GM23338 (cell line): ENCODE measurements around the gene CLEC1A. TPM values are rescaled to one million over a fixed set of nuclear protein-coding genes. Genes with fewer than 3 reads are reported as not detected.

Experiments used
- ATAC-seq: fragments of 200-7000 bp; cut with Tn5 transposase; 3 replicates; pipeline ENCODE4 v1.9.1; 2020
- DNase-seq: peaks from one replicate; pipeline ENCODE4 v3.0.0-alpha.2; 2015; ENCODE audit warnings: low spot score
- H2AFZ ChIP-seq: fragments of 200-600 bp; sonication (generic); 2 replicates; pipeline ENCODE4 v1.8.0; 2016; ENCODE audit warnings: antibody characterized with exemption, mild to moderate bottlenecking, moderate library complexity
- H3F3A ChIP-seq: fragments of 200-600 bp; sonication (generic); replicated peaks from 2 replicates; pipeline ENCODE4 v1.8.0; 2017; ENCODE audit warnings: antibody characterized with exemption, mixed run types, low read depth
- H3K27ac ChIP-seq: fragments of 200-600 bp; sonication (generic); 2 replicates; pipeline ENCODE4 v1.6.1; 2016; ENCODE audit warnings: low read depth
- H3K27me3 ChIP-seq: fragments of 200-600 bp; sonication (generic); 2 replicates; pipeline ENCODE4 v1.8.0; 2016; ENCODE audit warnings: mild to moderate bottlenecking, mixed run types, moderate library complexity; ENCODE audit not compliant: insufficient read depth
- H3K36me3 ChIP-seq: fragments of 200-600 bp; sonication (generic); 2 replicates; pipeline ENCODE4 v1.8.0; 2016; ENCODE audit warnings: mild to moderate bottlenecking; ENCODE audit not compliant: insufficient read depth
- H3K4me1 ChIP-seq: fragments of 200-600 bp; sonication (generic); 2 replicates; pipeline ENCODE4 v1.8.0; 2016; ENCODE audit warnings: mild to moderate bottlenecking, moderate library complexity; ENCODE audit not compliant: insufficient read depth
- H3K4me2 ChIP-seq: fragments of 200-600 bp; sonication (generic); 2 replicates; pipeline ENCODE4 v1.7.1; 2017; ENCODE audit warnings: mixed run types
- H3K4me3 ChIP-seq: fragments of 200-600 bp; sonication (generic); 2 replicates; pipeline ENCODE4 v1.6.1; 2016; ENCODE audit warnings: mixed run types
- H3K79me2 ChIP-seq: fragments of 200-600 bp; sonication (generic); replicated peaks from 2 replicates; pipeline ENCODE4 v1.8.0; 2017; ENCODE audit warnings: mild to moderate bottlenecking; ENCODE audit not compliant: insufficient read depth
- H3K9me2 ChIP-seq: fragments of 200-600 bp; sonication (generic); 2 replicates; pipeline ENCODE4 v1.8.0; 2017; ENCODE audit not compliant: insufficient read depth
- H4K20me1 ChIP-seq: fragments of 200-600 bp; sonication (generic); replicated peaks from 2 replicates; pipeline ENCODE4 v1.8.0; 2017; ENCODE audit warnings: mild to moderate bottlenecking; ENCODE audit not compliant: insufficient read depth
- H3K27ac Mint-ChIP-seq: 2 replicates; pipeline ENCODE4 v1.8.0; 2020; ENCODE audit warnings: inconsistent platforms, mild to moderate bottlenecking, moderate library complexity, mixed read lengths
- H3K27me3 Mint-ChIP-seq: 3 replicates; pipeline ENCODE4 v1.8.0; 2022; ENCODE audit warnings: low read depth, mild to moderate bottlenecking, moderate library complexity, mixed read lengths, inconsistent platforms; ENCODE audit not compliant: insufficient read depth, poor library complexity
- H3K36me3 Mint-ChIP-seq: 3 replicates; pipeline ENCODE4 v1.8.0; 2021; ENCODE audit warnings: low read depth, mild to moderate bottlenecking, inconsistent platforms, moderate library complexity, mixed read lengths
- H3K4me1 Mint-ChIP-seq: 3 replicates; pipeline ENCODE4 v1.8.0; 2020; ENCODE audit warnings: mild to moderate bottlenecking, inconsistent platforms, mixed read lengths
- H3K4me3 Mint-ChIP-seq: 3 replicates; pipeline ENCODE4 v1.8.0; 2021; ENCODE audit warnings: moderate library complexity, mild to moderate bottlenecking, inconsistent platforms, mixed read lengths
- H3K9me3 Mint-ChIP-seq: 3 replicates; pipeline ENCODE4 v1.8.0; 2020; ENCODE audit warnings: moderate library complexity, mild to moderate bottlenecking, inconsistent platforms, mixed read lengths
- JUNB ChIP-seq: IDR thresholded peaks from one replicate; pipeline ENCODE4 v1.6.1; 2016; ENCODE audit warnings: antibody characterized with exemption; ENCODE audit not compliant: unreplicated experiment
- POLR2AphosphoS5 ChIP-seq: IDR thresholded peaks from 2 replicates; pipeline ENCODE4 v1.6.1; 2016; ENCODE audit warnings: antibody characterized with exemption, low read depth
- STAT1 ChIP-seq: IDR thresholded peaks from one replicate; pipeline ENCODE4 v1.6.1; 2016; ENCODE audit warnings: antibody characterized with exemption; ENCODE audit not compliant: unreplicated experiment
- ZNF114 ChIP-seq: fragments of 250-450 bp; sonication (Bioruptor Pico); IDR thresholded peaks from 2 replicates; pipeline ENCODE4 v1.5.0; 2020; ENCODE audit warnings: mild to moderate bottlenecking, moderate library complexity
- polyA plus RNA-seq: library from polyadenylated mRNA; unstranded; fragments of >200 nt; fragmentation: Nextera tagmentation; extraction: Ambion mirVana; gene quantifications from 2 replicates; pipeline ENCODE4 v1.2.1, GENCODE V29; 2016
- total RNA-seq: library from RNA; depleted of rRNA; stranded (reverse); fragments of >200 nt; shearing (Covaris generic); gene quantifications from 2 replicates; pipeline ENCODE4 v1.2.3, GENCODE V29; 2014
- TF ChIP-seq, protein P1 (sequence below), 2 experiments: fragments of 200-600 bp in 1 of 2; sonication (generic) in 1 of 2; conservative IDR thresholded peaks; 2 replicates each; pipeline versions ENCODE4 v1.5.1 to v1.6.1; 2016 to 2017; ENCODE audit warnings: antibody characterized with exemption in 2 of 2, low read depth in 2 of 2, mild to moderate bottlenecking in 2 of 2, moderate library complexity in 1 of 2
- TF ChIP-seq, protein P2 (sequence below): IDR thresholded peaks from 2 replicates; pipeline ENCODE4 v1.6.1; 2016; ENCODE audit warnings: antibody characterized with exemption
- TF ChIP-seq, protein P3 (sequence below): fragments of 250-450 bp; sonication (Bioruptor Pico); IDR thresholded peaks from 2 replicates; pipeline ENCODE4 v1.5.0; 2020; ENCODE audit warnings: mild to moderate bottlenecking, moderate library complexity
- TF ChIP-seq, protein P4 (sequence below): IDR thresholded peaks from one replicate; pipeline ENCODE4 v1.6.1; 2018; ENCODE audit warnings: antibody characterized with exemption; ENCODE audit not compliant: unreplicated experiment

The CLEC1A gene
- total and polyA plus RNA-seq, 2 experiments from 2014 or later = 1.1 TPM; not detected in 1

DNA sequence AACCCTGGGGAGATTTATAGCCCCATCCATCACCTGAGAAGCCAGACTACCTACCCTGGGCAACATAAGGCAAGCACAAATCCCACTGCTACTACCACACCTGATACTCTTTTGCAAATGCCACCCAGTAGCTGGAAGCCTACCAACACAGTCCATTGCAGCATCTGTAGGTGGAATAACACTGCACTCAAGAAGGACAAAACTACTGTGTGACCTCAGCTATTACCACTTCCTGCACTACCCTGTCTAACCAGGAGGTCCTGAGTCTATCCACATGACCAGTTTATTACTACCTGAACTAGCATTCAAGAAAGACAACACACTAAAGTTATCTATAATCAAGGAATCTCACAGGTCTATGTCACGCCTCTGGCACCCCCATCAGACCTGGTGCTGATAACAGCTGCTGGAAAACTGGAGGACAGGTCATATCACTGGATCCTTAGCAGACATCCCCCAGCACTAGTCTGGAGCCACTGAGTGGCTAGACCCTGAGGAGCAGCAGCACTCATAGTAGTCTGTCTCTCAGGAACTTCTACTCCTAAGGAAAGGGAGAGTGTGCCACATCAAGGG, 2.9 kb upstream of the CLEC1A start (continued):
- TF ChIP-seq, protein P1, sequence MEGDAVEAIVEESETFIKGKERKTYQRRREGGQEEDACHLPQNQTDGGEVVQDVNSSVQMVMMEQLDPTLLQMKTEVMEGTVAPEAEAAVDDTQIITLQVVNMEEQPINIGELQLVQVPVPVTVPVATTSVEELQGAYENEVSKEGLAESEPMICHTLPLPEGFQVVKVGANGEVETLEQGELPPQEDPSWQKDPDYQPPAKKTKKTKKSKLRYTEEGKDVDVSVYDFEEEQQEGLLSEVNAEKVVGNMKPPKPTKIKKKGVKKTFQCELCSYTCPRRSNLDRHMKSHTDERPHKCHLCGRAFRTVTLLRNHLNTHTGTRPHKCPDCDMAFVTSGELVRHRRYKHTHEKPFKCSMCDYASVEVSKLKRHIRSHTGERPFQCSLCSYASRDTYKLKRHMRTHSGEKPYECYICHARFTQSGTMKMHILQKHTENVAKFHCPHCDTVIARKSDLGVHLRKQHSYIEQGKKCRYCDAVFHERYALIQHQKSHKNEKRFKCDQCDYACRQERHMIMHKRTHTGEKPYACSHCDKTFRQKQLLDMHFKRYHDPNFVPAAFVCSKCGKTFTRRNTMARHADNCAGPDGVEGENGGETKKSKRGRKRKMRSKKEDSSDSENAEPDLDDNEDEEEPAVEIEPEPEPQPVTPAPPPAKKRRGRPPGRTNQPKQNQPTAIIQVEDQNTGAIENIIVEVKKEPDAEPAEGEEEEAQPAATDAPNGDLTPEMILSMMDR (conservative IDR thresholded peaks at IDR 0.05; ENCODE audit: low read depth in 2 of 2) = no peak
- TF ChIP-seq POLR2AphosphoS5 (no peak), JUNB (no peak)

DNA sequence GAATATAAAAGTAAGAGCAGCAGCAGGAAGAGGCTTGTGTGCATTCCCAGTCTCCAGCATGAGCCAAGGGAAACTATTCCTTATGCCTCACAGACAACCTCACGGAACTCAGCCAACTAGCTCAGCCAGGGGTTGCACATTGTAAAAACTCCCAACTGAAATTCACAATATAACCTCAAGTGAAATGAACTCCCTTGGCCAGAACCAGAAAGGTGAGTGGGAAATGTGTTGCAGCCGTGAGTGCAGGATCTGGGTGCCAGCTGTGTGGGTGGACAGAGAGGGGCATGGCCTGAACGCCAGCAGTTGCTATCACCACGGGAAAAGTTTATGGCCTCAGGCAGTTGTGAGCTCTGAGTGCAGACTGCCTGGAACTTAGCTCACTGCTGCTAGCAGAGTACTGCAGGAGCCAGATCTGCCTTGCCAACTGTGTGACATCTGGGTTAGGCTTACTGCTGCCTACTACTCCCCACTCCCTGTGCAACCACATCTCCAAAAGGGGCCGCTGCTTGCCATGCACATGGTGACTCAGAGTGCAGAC, 2.3 kb upstream of the CLEC1A start:
- H3K4me2 ChIP-seq = no peak overlapping the region
- no peak overlapping the region for H3K4me3 ChIP-seq
- no peaks in the 10 kb centered on the region for H3K79me2 ChIP-seq
- H3K4me1 ChIP-seq = 0 out of 2 replicates have a peak, but pooled peaks cover 4% of the 10 kb centered on the region
- DNase-seq (no peak), ATAC-seq (no peak)
- H2AFZ ChIP-seq = 0 out of 2 replicates have a peak overlapping the region, but pooled peaks have one; percentile 12
- Mint-ChIP-seq H3K36me3 (no peaks in the 10 kb centered on the region), H3K27ac (no peak overlapping the region), H3K4me1 (peaks cover 11% of the 10 kb centered on the region; the same call in 2 of the 3 replicates), H3K27me3 (no peaks in the 10 kb centered on the region), H3K4me3 (no peak overlapping the region), H3K9me3 (no peaks in the 10 kb centered on the region)
- H4K20me1 ChIP-seq = no peaks in the 10 kb centered on the region
- H3K27me3 ChIP-seq = no peaks in the 10 kb centered on the region
- H3K36me3 ChIP-seq = no peaks in the 10 kb centered on the region
- no peak overlapping the region for H3K27ac ChIP-seq
- no peaks in the 10 kb centered on the region for H3K9me2 ChIP-seq
- no peaks in the 10 kb centered on the region for H3F3A ChIP-seq
- TF ChIP-seq, protein P2, sequence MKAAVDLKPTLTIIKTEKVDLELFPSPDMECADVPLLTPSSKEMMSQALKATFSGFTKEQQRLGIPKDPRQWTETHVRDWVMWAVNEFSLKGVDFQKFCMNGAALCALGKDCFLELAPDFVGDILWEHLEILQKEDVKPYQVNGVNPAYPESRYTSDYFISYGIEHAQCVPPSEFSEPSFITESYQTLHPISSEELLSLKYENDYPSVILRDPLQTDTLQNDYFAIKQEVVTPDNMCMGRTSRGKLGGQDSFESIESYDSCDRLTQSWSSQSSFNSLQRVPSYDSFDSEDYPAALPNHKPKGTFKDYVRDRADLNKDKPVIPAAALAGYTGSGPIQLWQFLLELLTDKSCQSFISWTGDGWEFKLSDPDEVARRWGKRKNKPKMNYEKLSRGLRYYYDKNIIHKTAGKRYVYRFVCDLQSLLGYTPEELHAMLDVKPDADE = no peak
- TF ChIP-seq POLR2AphosphoS5 = no peak
- TF ChIP-seq, protein P1 (conservative IDR thresholded peaks at IDR 0.05; ENCODE audit: low read depth in 2 of 2) = no peak
- TF ChIP-seq, protein P3, sequence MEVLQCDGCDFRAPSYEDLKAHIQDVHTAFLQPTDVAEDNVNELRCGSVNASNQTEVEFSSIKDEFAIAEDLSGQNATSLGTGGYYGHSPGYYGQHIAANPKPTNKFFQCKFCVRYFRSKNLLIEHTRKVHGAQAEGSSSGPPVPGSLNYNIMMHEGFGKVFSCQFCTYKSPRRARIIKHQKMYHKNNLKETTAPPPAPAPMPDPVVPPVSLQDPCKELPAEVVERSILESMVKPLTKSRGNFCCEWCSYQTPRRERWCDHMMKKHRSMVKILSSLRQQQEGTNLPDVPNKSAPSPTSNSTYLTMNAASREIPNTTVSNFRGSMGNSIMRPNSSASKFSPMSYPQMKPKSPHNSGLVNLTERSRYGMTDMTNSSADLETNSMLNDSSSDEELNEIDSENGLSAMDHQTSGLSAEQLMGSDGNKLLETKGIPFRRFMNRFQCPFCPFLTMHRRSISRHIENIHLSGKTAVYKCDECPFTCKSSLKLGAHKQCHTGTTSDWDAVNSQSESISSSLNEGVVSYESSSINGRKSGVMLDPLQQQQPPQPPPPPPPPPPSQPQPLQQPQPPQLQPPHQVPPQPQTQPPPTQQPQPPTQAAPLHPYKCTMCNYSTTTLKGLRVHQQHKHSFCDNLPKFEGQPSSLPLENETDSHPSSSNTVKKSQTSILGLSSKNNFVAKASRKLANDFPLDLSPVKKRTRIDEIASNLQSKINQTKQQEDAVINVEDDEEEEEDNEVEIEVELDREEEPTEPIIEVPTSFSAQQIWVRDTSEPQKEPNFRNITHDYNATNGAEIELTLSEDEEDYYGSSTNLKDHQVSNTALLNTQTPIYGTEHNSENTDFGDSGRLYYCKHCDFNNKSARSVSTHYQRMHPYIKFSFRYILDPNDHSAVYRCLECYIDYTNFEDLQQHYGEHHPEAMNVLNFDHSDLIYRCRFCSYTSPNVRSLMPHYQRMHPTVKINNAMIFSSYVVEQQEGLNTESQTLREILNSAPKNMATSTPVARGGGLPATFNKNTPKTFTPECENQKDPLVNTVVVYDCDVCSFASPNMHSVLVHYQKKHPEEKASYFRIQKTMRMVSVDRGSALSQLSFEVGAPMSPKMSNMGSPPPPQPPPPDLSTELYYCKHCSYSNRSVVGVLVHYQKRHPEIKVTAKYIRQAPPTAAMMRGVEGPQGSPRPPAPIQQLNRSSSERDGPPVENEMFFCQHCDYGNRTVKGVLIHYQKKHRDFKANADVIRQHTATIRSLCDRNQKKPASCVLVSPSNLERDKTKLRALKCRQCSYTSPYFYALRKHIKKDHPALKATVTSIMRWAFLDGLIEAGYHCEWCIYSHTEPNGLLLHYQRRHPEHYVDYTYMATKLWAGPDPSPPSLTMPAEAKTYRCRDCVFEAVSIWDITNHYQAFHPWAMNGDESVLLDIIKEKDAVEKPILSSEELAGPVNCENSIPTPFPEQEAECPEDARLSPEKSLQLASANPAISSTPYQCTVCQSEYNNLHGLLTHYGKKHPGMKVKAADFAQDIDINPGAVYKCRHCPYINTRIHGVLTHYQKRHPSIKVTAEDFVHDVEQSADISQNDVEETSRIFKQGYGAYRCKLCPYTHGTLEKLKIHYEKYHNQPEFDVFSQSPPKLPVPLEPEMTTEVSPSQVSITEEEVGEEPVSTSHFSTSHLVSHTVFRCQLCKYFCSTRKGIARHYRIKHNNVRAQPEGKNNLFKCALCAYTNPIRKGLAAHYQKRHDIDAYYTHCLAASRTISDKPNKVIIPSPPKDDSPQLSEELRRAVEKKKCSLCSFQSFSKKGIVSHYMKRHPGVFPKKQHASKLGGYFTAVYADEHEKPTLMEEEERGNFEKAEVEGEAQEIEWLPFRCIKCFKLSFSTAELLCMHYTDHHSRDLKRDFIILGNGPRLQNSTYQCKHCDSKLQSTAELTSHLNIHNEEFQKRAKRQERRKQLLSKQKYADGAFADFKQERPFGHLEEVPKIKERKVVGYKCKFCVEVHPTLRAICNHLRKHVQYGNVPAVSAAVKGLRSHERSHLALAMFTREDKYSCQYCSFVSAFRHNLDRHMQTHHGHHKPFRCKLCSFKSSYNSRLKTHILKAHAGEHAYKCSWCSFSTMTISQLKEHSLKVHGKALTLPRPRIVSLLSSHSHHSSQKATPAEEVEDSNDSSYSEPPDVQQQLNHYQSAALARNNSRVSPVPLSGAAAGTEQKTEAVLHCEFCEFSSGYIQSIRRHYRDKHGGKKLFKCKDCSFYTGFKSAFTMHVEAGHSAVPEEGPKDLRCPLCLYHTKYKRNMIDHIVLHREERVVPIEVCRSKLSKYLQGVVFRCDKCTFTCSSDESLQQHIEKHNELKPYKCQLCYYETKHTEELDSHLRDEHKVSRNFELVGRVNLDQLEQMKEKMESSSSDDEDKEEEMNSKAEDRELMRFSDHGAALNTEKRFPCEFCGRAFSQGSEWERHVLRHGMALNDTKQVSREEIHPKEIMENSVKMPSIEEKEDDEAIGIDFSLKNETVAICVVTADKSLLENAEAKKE (CRISPR knock-in tag) = no peak
- TF ChIP-seq, protein P4, sequence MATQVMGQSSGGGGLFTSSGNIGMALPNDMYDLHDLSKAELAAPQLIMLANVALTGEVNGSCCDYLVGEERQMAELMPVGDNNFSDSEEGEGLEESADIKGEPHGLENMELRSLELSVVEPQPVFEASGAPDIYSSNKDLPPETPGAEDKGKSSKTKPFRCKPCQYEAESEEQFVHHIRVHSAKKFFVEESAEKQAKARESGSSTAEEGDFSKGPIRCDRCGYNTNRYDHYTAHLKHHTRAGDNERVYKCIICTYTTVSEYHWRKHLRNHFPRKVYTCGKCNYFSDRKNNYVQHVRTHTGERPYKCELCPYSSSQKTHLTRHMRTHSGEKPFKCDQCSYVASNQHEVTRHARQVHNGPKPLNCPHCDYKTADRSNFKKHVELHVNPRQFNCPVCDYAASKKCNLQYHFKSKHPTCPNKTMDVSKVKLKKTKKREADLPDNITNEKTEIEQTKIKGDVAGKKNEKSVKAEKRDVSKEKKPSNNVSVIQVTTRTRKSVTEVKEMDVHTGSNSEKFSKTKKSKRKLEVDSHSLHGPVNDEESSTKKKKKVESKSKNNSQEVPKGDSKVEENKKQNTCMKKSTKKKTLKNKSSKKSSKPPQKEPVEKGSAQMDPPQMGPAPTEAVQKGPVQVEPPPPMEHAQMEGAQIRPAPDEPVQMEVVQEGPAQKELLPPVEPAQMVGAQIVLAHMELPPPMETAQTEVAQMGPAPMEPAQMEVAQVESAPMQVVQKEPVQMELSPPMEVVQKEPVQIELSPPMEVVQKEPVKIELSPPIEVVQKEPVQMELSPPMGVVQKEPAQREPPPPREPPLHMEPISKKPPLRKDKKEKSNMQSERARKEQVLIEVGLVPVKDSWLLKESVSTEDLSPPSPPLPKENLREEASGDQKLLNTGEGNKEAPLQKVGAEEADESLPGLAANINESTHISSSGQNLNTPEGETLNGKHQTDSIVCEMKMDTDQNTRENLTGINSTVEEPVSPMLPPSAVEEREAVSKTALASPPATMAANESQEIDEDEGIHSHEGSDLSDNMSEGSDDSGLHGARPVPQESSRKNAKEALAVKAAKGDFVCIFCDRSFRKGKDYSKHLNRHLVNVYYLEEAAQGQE = no peak
- TF ChIP-seq ZNF114 (CRISPR knock-in tag) = no peak
- TF ChIP-seq STAT1 = no peak
- TF ChIP-seq JUNB = no peak
